ENCODE results near the gene FEM1B. TPM values are rescaled to one million over a fixed set of nuclear protein-coding genes. Genes with fewer than 3 reads are reported as not detected.
A peak's percentile ranks its signal among the peaks of the same experiment; 100 is the strongest.

FEM1B gene
- total RNA-seq, 4 donors from 2014 or later = 32.9 to 48.5 (median 40.9) TPM

DNA sequence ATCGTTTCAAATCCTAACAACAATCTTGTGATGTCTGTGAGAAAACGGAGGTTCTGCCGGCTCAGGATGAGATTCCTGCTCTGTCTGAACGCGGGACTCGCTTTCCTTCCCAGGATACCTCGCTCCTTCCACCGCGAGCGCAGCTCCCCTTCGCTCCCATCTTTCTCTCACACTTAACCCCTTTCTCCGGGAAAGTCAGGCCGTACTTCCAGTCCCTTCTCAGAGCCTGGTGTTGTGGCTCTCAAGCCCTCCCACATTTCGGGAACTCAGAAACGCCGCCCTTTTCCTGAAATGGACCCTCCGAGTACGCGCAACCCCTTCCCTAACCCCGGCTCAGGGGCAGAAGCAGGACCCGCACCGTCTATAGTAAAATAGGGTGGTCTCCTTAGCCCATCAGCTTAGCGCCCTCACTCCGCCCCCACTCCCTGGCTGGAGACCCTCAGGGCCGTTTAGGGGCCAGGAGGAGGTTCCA lies 378 bp upstream of the FEM1B start:
- ATAC-seq (ENCODE audit: low FRiP score) (peak; percentile 24), DNase-seq (ENCODE audit: low spot score) (no peak)
- TF ChIP-seq, protein P1, sequence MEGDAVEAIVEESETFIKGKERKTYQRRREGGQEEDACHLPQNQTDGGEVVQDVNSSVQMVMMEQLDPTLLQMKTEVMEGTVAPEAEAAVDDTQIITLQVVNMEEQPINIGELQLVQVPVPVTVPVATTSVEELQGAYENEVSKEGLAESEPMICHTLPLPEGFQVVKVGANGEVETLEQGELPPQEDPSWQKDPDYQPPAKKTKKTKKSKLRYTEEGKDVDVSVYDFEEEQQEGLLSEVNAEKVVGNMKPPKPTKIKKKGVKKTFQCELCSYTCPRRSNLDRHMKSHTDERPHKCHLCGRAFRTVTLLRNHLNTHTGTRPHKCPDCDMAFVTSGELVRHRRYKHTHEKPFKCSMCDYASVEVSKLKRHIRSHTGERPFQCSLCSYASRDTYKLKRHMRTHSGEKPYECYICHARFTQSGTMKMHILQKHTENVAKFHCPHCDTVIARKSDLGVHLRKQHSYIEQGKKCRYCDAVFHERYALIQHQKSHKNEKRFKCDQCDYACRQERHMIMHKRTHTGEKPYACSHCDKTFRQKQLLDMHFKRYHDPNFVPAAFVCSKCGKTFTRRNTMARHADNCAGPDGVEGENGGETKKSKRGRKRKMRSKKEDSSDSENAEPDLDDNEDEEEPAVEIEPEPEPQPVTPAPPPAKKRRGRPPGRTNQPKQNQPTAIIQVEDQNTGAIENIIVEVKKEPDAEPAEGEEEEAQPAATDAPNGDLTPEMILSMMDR (IDR thresholded peaks at IDR 0.05) = no peak

DNA sequence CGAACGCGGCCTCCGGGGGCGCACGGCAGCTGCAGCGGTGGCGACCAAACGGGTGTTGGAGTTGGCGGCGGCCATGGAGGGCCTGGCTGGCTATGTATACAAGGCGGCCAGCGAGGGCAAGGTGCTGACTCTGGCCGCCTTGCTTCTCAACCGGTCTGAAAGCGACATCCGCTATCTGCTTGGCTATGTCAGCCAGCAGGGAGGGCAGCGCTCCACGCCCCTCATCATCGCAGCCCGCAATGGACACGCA lies 725 bp downstream of the FEM1B start:
- ATAC-seq (ENCODE audit: low FRiP score) = no peak
- DNase-seq (ENCODE audit: low spot score) = no peak
- TF ChIP-seq, protein P1 (IDR thresholded peaks at IDR 0.05) = no peak

DNA sequence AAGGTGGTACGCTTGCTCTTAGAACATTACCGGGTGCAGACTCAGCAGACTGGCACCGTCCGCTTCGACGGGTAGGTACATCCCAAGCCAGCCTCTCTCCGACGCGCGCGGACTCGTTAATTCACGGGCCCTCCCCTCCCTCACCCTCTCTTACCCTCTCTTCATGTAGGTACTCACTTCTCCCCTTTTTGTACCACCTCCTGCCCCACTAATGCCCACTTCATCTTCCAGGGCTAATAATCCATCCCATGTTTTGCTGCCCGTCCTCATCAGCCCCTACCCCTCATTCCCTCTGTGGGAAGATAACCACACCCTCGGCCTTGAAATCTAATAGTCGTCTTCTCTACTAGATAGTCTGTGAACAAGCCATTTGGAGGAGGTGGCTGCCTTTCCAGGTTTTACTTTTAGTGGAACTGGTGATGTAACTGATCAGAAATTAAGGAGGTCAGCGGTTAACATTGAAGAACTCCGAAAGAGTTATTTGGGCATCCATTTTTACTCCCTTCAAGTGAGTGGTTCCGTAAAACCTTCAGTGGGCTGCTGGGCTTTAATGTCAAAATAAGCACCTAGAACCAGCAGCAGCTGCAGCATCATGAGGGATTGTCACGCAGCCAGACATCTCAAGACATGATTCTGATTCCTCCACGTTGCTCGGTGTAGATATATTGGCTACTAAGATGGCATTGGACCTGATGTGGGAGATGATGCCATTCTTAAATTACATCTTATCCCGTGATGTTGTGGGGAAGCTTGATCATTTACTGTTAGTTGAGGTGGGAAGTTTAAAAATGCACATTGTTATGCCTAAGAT lies 1.3 kb downstream of the FEM1B start:
- ATAC-seq (ENCODE audit: low FRiP score) = peak; percentile 4
- DNase-seq (ENCODE audit: low spot score) = no peak
- TF ChIP-seq, protein P1 (IDR thresholded peaks at IDR 0.05) = no peak

DNA sequence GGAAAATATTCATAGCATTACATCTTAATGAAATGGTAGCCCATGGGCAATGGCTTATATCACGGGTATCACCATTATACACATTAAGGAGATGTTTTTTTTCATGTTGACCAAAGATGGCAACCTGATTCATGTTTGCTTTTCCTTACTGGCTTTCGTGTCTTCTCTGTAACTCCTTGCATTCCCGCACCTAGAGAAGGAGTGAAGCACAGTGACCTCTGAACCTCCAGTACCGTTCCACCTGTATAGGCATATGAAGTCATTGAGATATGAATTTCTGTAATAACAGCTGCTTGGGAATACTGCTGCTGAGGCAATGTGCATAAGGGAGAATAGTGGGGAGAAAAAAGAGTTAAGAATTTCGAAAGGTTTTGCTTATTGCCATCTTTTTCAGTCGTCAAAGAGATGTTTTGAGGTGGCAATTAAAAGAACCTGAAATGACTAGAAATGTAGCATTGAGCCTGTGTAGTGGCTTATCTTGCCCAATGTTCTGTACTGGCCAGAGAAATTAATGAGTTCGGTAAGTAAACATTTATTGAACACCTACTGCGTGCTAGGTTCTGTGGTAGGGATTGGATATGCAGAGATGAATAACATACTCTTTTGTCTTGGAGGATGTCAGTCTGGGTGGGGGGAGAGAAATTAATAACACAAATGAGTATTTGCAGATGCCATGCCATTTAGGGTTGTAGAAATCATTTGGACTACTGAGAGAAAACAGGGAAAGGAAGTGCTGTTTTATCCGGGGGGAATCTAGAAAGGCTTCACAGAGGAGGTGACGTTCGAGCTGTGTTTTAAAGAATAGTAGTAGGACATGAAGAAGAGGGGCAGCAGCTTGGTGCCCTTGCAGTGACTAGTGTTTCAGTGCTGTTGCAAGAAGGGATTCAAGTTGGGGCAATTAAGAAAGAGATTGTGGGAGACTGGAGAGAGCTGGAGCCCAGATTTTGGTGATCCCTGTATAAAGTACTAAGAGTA lies 2.5 kb downstream of the FEM1B start:
- TF ChIP-seq, protein P1 (IDR thresholded peaks at IDR 0.05) = no peak
- ATAC-seq (ENCODE audit: low FRiP score) = no peak
- DNase-seq (ENCODE audit: low spot score) = no peak

DNA sequence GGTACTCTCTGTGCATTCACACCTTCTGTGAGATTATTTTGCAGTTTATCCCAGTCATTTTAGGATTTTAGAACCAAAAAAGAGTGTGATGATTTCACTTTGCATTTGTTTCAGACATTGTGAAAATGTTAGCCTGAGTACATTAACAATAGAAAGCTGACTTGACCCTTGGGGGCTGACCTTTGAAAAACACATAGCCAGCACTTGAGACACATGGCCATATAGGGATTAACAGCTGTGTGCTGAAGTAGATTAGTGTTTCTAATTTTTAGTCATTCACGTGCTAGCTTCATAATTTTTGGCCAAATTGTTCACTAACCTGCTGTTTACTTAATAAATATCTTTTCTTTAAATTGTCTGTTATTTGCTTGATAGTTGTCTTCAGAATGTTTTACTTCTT lies 3.5 kb downstream of the FEM1B start:
- TF ChIP-seq, protein P1 (IDR thresholded peaks at IDR 0.05) = no peak
- ATAC-seq (ENCODE audit: low FRiP score) (no peak), DNase-seq (ENCODE audit: low spot score) (no peak)

DNA sequence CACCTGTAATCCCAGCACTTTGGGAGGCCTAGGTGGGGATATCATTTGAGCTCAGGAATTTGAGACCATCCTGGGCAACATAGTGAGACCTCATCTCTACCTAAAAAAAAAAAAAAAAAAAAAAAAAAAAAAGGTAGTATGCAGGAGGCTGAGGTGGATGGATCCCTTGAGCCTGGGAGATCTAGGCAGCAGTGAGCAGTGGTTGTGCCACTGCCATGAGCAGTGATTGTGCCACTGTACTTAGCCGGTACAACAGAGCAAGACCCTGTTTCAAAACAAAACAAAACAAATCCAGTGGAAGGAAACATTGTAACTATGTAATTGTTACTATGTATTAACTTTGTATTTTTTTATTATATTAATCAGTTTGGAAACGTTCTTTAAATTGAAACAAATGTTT lies 5.9 kb downstream of the FEM1B start:
- DNase-seq (ENCODE audit: low spot score) (no peak), ATAC-seq (ENCODE audit: low FRiP score) (no peak)
- TF ChIP-seq, protein P1 (IDR thresholded peaks at IDR 0.05) = no peak
